ENCODE measurements around the gene CHRNA4.
"Not testable (repeated sequence)": the region's sequence is repeated elsewhere in the genome, so short reads cannot be mapped to it uniquely, and the experiment has no call there.

CHRNA4 gene

DNA sequence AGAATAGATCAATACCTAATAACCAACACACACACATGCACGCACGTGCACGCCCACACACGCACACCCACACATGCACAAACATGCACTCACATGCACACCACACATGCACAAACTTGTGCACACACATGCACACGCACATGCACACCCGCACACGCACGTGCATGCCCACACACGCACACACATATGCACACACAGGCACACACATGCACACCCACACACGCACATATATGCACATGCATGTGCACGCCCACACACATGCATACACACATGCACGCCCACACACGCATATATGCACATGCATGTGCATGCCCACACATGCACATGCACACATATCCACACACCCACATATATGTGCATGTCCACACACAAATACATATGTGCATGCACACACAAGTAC lies 26.2 kb upstream of the CHRNA4 start:
- Histone ChIP-seq H3K27ac (ENCODE audit: low read depth, low read length) (no peak overlapping the region), H3K9me3 (ENCODE audit: control insufficient read depth in 5 of 5, low read length in 5 of 5) (peaks cover 8 to 29% (median 23%) of the 10 kb centered on the region in 5 donors), H3K27me3 (ENCODE audit: control insufficient read depth in 5 of 5, insufficient read depth in 4 of 5, low read length in 5 of 5) (peaks cover under 1 to 18% (median 10%) of the 10 kb centered on the region in 5 donors), H3K4me3 (ENCODE audit: low read depth in 1 of 5, low read length in 5 of 5) (no peak overlapping the region), H3K9ac (ENCODE audit: low read length in 5 of 5) (no peak overlapping the region), H3K36me3 (ENCODE audit: control insufficient read depth in 5 of 5, insufficient read depth in 5 of 5, low read length in 5 of 5) (no peaks in the 10 kb centered on the region), H3K4me1 (ENCODE audit: control insufficient read depth in 5 of 5, insufficient read depth in 5 of 5, low read length in 5 of 5) (no peaks in the 10 kb centered on the region)

DNA sequence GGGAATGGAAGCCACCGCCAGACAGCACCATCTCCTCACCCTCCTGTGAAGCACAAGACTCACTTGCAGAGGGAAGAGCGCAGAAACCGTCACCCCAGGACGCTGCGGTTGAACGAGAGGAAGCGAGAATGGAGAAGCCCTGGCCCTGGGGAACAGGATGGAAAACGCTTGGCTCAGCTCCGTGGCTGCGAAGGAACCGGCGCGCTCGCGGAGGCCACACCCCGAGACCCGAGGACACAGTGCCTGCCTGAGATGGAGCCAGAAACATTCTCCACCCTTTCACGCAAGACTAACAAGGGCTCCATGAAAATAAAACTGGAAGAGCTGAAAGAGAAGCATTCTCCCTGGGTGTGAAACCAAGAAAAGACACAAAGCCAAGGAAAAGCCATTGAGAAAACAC lies 25.3 kb upstream of the CHRNA4 start:
- Histone ChIP-seq H3K27me3 (ENCODE audit: control insufficient read depth in 5 of 5, insufficient read depth in 4 of 5, low read length in 5 of 5) (peaks cover 5 to 22% (median 15%) of the 10 kb centered on the region in 5 donors), H3K9me3 (ENCODE audit: control insufficient read depth in 5 of 5, low read length in 5 of 5) (peaks cover 8 to 26% (median 19%) of the 10 kb centered on the region in 5 donors)

DNA sequence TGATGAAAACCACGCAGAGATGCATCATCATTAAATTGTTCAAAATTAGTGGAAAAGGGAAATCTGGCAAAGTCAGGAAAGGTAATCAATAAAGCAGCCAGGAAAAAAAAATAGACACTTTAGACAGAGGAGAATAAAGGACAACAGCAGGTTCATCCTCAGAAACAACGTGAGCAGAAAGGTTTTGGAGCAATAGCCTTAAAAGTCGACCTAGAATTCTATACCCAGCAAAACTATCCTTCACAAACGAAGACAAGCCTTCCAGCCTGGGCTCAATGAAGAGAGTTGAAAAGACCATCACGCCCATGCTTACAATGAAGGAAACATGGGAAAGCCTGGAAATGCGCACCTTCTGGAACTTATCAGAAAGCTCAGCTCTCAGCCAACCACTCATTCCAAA lies 24.7 kb upstream of the CHRNA4 start:
- no peaks in the 10 kb centered on the region for H3K36me3 ChIP-seq (ENCODE audit: control insufficient read depth in 5 of 5, insufficient read depth in 5 of 5, low read length in 5 of 5)
- H3K9me3 ChIP-seq (ENCODE audit: control insufficient read depth in 5 of 5, low read length in 5 of 5), result peaks cover 8 to 22% (median 14%) of the 10 kb centered on the region in 5 donors
- no peak overlapping the region for H3K4me3 ChIP-seq (ENCODE audit: low read depth in 1 of 5, low read length in 5 of 5)
- no peak overlapping the region for H3K27ac ChIP-seq (ENCODE audit: low read depth, low read length)
- H3K4me1 ChIP-seq (ENCODE audit: control insufficient read depth in 5 of 5, insufficient read depth in 5 of 5, low read length in 5 of 5), result no peaks in the 10 kb centered on the region
- no peak overlapping the region for H3K9ac ChIP-seq (ENCODE audit: low read length in 5 of 5)
- H3K27me3 ChIP-seq (ENCODE audit: control insufficient read depth in 5 of 5, insufficient read depth in 4 of 5, low read length in 5 of 5), result peaks cover 9 to 26% (median 15%) of the 10 kb centered on the region in 5 donors

More for the DNA sequence above, 25.3 kb upstream of the CHRNA4 start:
- Histone ChIP-seq H3K4me3 (ENCODE audit: low read depth in 1 of 5, low read length in 5 of 5) (no peak overlapping the region), H3K36me3 (ENCODE audit: control insufficient read depth in 5 of 5, insufficient read depth in 5 of 5, low read length in 5 of 5) (no peaks in the 10 kb centered on the region), H3K4me1 (ENCODE audit: control insufficient read depth in 5 of 5, insufficient read depth in 5 of 5, low read length in 5 of 5) (no peaks in the 10 kb centered on the region), H3K27ac (ENCODE audit: low read depth, low read length) (no peak overlapping the region), H3K9ac (ENCODE audit: low read length in 5 of 5) (no peak overlapping the region)

DNA sequence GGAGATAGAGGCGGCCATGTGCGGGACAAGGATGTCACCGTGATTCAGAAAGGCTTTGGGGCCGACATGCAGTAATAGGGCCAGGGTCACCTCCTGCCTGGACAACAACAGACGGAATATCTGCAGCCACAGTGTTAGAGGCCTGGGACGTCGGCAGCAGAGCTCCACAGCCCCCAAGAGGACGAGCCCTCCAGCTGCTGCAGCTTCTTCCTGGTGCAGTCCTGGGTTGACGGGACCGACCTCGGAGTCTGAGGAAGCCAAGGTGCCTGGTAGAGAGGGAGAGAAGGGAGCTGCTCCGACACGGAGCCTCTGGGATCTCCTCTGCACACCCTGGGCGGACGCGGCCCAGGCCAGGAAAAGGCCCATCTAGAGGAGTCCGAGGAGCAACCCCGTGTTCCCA lies 23.2 kb upstream of the CHRNA4 start:
- no peak overlapping the region for H3K9ac ChIP-seq (ENCODE audit: low read length in 5 of 5)
- H3K27me3 ChIP-seq (ENCODE audit: control insufficient read depth in 5 of 5, insufficient read depth in 4 of 5, low read length in 5 of 5), result peaks cover 9 to 39% (median 21%) of the 10 kb centered on the region in 5 donors
- H3K4me1 ChIP-seq (ENCODE audit: control insufficient read depth in 5 of 5, insufficient read depth in 5 of 5, low read length in 5 of 5), result no peaks in the 10 kb centered on the region
- H3K27ac ChIP-seq (ENCODE audit: low read depth, low read length), result no peak overlapping the region
- H3K36me3 ChIP-seq (ENCODE audit: control insufficient read depth in 5 of 5, insufficient read depth in 5 of 5, low read length in 5 of 5), result no peaks in the 10 kb centered on the region
- H3K9me3 ChIP-seq (ENCODE audit: control insufficient read depth in 5 of 5, low read length in 5 of 5), result peaks cover 7 to 22% (median 14%) of the 10 kb centered on the region in 5 donors
- no peak overlapping the region for H3K4me3 ChIP-seq (ENCODE audit: low read depth in 1 of 5, low read length in 5 of 5)

- Histone ChIP-seq H3K27ac (ENCODE audit: low read depth, low read length) (no peak overlapping the region), H3K36me3 (ENCODE audit: control insufficient read depth in 5 of 5, insufficient read depth in 5 of 5, low read length in 5 of 5) (no peaks in the 10 kb centered on the region), H3K4me1 (ENCODE audit: control insufficient read depth in 5 of 5, insufficient read depth in 5 of 5, low read length in 5 of 5) (no peaks in the 10 kb centered on the region), H3K9ac (ENCODE audit: low read length in 5 of 5) (no peak overlapping the region), H3K27me3 (ENCODE audit: control insufficient read depth in 5 of 5, insufficient read depth in 4 of 5, low read length in 5 of 5) (peaks cover 9 to 46% (median 27%) of the 10 kb centered on the region in 5 donors), H3K9me3 (ENCODE audit: control insufficient read depth in 5 of 5, low read length in 5 of 5) (peaks cover 7 to 22% (median 14%) of the 10 kb centered on the region in 5 donors), H3K4me3 (ENCODE audit: low read depth in 1 of 5, low read length in 5 of 5) (no peak overlapping the region)
Observed at GRCh38 chr20:63383556-63383955, 22.4 kb upstream of the CHRNA4 start.

DNA sequence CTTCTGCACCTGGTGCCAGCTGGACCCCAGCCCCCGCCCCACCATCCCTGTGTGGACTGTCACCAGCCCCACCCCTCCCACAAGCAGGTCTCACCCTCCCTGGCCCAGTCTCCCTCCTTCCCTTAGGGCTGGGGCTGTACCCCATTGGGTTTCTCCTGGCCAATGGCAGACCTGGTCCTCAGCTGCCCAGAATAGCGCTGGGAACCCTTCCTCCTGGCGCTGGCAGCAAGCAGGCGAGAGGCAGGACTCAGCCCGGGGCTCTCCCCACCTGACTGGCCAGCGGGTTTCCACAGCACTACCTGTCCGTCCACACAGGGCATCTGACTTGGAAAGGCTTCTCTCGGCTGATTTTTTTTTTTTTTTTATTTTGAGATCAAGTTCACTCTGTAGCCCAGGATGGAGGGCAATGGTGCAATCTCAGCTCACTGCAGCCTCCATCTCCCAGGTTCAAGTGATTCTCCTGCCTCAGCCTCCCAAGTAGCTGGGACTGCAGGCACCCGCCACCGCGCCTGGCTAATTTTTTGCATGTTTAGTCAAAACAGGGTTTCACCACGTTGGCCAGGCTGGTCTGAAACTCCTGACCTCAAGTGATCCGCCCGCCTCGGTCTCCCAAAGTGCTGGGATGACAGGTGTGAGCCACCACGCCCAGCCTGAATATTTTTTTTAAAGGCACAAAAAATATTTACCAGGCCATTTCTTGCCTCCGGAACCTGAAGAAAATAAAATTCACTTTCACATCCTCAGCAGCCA lies 21.6 kb upstream of the CHRNA4 start:
- no peaks in the 10 kb centered on the region for H3K36me3 ChIP-seq (ENCODE audit: control insufficient read depth in 5 of 5, insufficient read depth in 5 of 5, low read length in 5 of 5)
- H3K27ac ChIP-seq (ENCODE audit: low read depth, low read length), result no peak overlapping the region
- peaks cover 13 to 51% (median 35%) of the 10 kb centered on the region in 5 donors for H3K27me3 ChIP-seq (ENCODE audit: control insufficient read depth in 5 of 5, insufficient read depth in 4 of 5, low read length in 5 of 5)
- no peak overlapping the region for H3K9ac ChIP-seq (ENCODE audit: low read length in 5 of 5)
- H3K9me3 ChIP-seq (ENCODE audit: control insufficient read depth in 5 of 5, low read length in 5 of 5), result peaks cover 7 to 19% (median 14%) of the 10 kb centered on the region in 5 donors
- H3K4me3 ChIP-seq (ENCODE audit: low read depth in 1 of 5, low read length in 5 of 5), result no peak overlapping the region
- H3K4me1 ChIP-seq (ENCODE audit: control insufficient read depth in 5 of 5, insufficient read depth in 5 of 5, low read length in 5 of 5), result no peaks in the 10 kb centered on the region

GRCh38 chr20:63381781-63382431 lies 20.8 kb upstream of the CHRNA4 start:
- no peak overlapping the region for H3K27ac ChIP-seq (ENCODE audit: low read depth, low read length)
- no peak overlapping the region for H3K4me3 ChIP-seq (ENCODE audit: low read depth in 1 of 5, low read length in 5 of 5)
- no peak overlapping the region for H3K9ac ChIP-seq (ENCODE audit: low read length in 5 of 5)
- no peaks in the 10 kb centered on the region for H3K4me1 ChIP-seq (ENCODE audit: control insufficient read depth in 5 of 5, insufficient read depth in 5 of 5, low read length in 5 of 5)
- peaks cover 21 to 59% (median 40%) of the 10 kb centered on the region in 5 donors for H3K27me3 ChIP-seq (ENCODE audit: control insufficient read depth in 5 of 5, insufficient read depth in 4 of 5, low read length in 5 of 5)
- H3K36me3 ChIP-seq (ENCODE audit: control insufficient read depth in 5 of 5, insufficient read depth in 5 of 5, low read length in 5 of 5), result no peaks in the 10 kb centered on the region
- peaks cover 7 to 14% (median 14%) of the 10 kb centered on the region in 5 donors for H3K9me3 ChIP-seq (ENCODE audit: control insufficient read depth in 5 of 5, low read length in 5 of 5)

- Histone ChIP-seq H3K9me3 (ENCODE audit: control insufficient read depth in 5 of 5, low read length in 5 of 5) (peaks cover 0 to 2% (median under 1%) of the 10 kb centered on the region in 5 donors), H3K36me3 (ENCODE audit: control insufficient read depth in 5 of 5, insufficient read depth in 5 of 5, low read length in 5 of 5) (no peaks in the 10 kb centered on the region), H3K4me3 (ENCODE audit: low read depth in 1 of 5, low read length in 5 of 5) (no peak overlapping the region), H3K4me1 (ENCODE audit: control insufficient read depth in 5 of 5, insufficient read depth in 5 of 5, low read length in 5 of 5) (no peaks in the 10 kb centered on the region), H3K27me3 (ENCODE audit: control insufficient read depth in 5 of 5, insufficient read depth in 4 of 5, low read length in 5 of 5) (peaks cover 28 to 61% (median 42%) of the 10 kb centered on the region in 5 donors), H3K27ac (ENCODE audit: low read depth, low read length) (no peak overlapping the region), H3K9ac (ENCODE audit: low read length in 5 of 5) (no peak overlapping the region)
Observed at GRCh38 chr20:63380346-63380870, 19.3 kb upstream of the CHRNA4 start.

DNA sequence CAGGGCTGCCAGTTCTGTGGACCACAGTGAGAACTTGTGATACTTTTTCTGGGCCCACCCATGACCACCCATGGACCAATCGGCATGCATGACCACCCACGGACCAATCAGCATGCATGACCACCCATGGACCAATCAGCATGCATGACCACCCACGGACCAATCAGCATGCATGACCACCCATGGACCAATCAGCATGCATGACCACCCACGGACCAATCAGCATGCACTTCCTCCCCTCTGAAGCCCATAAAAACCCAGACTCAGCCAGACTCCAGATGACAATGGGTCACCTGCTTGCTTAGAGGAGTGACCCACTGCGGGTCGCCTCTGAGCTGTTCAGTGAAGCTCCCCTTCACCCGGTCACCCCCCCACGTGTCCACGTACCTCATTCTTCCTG lies 18.7 kb upstream of the CHRNA4 start:
- H3K36me3 ChIP-seq (ENCODE audit: control insufficient read depth in 5 of 5, insufficient read depth in 5 of 5, low read length in 5 of 5); H3K9me3 ChIP-seq (ENCODE audit: control insufficient read depth in 5 of 5, low read length in 5 of 5); H3K4me1 ChIP-seq (ENCODE audit: control insufficient read depth in 5 of 5, insufficient read depth in 5 of 5, low read length in 5 of 5); H3K27ac ChIP-seq (ENCODE audit: low read depth, low read length); H3K9ac ChIP-seq (ENCODE audit: low read length in 5 of 5); H3K4me3 ChIP-seq (ENCODE audit: low read depth in 1 of 5, low read length in 5 of 5): not testable (repeated sequence)
- peaks cover 29 to 64% (median 47%) of the 10 kb centered on the region in 5 donors for H3K27me3 ChIP-seq (ENCODE audit: control insufficient read depth in 5 of 5, insufficient read depth in 4 of 5, low read length in 5 of 5)

GRCh38 chr20:63379296-63379695 lies 18.1 kb upstream of the CHRNA4 start:
- Histone ChIP-seq H3K36me3 (ENCODE audit: control insufficient read depth in 5 of 5, insufficient read depth in 5 of 5, low read length in 5 of 5) (no peaks in the 10 kb centered on the region), H3K4me1 (ENCODE audit: control insufficient read depth in 5 of 5, insufficient read depth in 5 of 5, low read length in 5 of 5) (no peaks in the 10 kb centered on the region), H3K27ac (ENCODE audit: low read depth, low read length) (no peak overlapping the region), H3K9me3 (ENCODE audit: control insufficient read depth in 5 of 5, low read length in 5 of 5) (no peaks in the 10 kb centered on the region), H3K27me3 (ENCODE audit: control insufficient read depth in 5 of 5, insufficient read depth in 4 of 5, low read length in 5 of 5) (peaks cover 32 to 68% (median 53%) of the 10 kb centered on the region in 5 donors), H3K4me3 (ENCODE audit: low read depth in 1 of 5, low read length in 5 of 5) (no peak overlapping the region), H3K9ac (ENCODE audit: low read length in 5 of 5) (no peak overlapping the region)

Measured in subcutaneous abdominal adipose tissue (tissue), 5 donors.